GM19463 (cell line): Measurements from ENCODE around the gene DLST.
A peak's percentile ranks its signal among the peaks of the same experiment; 100 is the strongest.
"Not testable (repeated sequence)": the region's sequence is repeated elsewhere in the genome, so short reads cannot be mapped to it uniquely, and the experiment has no call there.

ENCODE experiments used
- ATAC-seq: cut with Tn5 transposase; IDR thresholded peaks from one replicate; pipeline ENCODE4 v1.9.1; 2021; ENCODE audit warnings: mild to moderate bottlenecking, moderate library complexity; ENCODE audit not compliant: unreplicated experiment

Gene DLST

DNA sequence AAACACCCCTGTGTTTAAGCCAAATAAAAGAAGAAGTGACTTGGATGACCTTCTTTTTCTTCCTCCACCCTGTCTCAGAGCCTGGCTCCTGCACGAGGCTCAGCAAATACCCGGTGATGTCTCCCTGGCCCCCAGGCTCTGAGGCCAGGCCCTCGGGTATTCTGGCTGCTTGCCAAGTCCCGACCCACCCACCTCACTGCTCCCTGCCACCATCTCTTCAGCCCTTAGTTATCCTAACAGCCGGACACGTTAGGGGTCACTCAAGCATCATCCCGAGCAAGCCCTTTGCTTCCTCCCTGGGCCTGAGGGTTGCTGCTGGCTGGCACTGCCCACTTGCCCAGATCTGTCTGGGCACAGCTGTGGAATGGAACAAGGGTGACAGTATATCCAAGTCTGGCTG, 34.1 kb downstream of the DLST start:
- no peak for ATAC-seq

DNA sequence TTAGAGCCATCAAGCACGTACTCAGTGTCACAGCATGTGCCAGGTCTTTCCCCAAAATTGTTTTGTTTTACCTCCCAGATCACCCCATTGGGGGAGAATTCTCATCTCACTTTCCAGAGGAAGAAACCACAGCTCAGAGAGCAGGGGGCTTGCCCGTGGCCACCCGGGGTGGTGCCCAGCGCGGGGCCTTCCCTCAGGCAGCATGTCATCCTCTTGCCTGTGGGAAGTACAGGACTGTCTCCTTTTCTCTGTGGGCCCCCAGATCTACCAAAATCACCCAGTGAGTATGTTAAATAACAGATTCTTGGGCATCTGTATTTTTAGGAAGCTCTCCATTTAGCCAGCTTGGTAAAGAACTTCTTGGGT, 35.4 kb downstream of the DLST start:
- no peak for ATAC-seq

DNA sequence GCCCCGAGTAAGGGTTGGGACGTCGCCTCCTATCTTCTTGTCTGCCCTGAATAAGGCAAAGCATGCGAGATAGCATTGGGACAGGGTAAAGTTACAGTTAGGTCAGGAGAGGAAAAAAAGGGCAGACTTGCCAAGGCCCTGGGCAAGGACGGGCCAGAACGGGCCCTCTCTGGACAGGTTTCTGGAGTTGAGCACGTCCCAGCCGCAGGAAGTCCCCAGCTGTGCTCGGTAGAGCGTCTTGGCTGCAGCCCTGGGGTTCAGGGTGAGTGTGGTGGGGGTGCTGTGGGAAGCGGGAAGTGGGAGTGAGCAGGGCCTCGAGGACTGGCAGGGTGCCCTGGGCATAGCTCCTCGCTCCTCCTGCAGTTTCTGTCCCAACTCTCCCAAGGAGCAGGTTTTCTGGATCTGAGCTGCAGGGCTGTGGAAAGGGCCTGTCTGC, 35.9 kb downstream of the DLST start:
- no peak for ATAC-seq

DNA sequence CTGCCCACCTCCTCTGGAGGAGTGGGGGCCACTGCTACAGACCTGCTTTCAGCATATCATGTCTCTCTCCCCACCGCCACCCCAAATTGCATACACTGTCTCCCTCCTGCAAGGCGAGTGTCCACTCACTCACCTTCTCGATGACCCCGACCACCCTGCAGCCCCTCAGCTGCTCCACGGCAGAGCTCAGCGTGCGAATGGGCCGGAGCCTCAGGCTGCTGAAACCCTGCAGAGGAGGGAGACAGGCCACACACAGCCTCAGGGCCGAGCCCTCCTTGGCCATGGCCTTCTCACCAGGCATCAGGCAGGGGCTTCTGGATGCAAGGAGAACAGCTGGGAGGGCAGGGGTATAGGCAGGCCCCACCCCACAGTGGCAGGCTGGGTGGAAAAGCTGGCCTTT, 36.7 kb downstream of the DLST start:
- no peak for ATAC-seq

DNA sequence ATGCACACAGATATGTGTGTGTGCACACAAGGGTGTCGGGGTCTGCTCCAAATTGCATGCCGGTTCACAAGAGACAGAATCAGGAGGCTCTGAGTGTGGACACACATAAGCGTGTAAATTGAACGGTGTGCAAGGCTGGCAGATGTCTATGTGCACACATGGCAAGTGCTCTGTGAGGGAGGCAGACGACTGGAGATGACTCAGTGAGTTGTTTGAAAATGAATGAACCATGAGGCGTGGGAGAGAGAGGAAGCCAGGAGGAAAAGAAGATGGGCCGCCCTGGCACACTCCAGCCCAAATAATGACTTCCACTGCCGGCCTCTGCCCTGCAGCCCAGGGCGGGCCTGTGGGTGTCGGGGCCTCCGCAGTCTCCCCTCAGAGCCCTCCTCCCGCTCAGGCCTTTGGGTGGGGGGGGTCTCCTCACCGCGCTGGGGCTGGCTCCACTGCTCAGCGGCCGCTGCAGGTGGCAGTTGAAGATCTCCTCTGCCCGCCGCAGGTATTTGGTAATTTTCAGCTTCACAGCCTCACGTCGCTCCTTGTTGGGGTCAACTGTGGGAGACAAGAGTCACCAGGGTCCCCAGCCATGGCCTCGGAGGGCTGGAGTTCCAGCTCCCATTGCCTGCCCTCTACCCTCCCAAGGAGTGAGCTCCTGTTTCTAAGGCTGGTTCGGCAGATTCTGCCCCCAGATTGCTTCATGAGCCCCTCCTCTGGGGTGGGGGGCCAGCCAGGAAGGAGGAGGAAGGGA, 37.9 kb downstream of the DLST start:
- ATAC-seq = no peak

DNA sequence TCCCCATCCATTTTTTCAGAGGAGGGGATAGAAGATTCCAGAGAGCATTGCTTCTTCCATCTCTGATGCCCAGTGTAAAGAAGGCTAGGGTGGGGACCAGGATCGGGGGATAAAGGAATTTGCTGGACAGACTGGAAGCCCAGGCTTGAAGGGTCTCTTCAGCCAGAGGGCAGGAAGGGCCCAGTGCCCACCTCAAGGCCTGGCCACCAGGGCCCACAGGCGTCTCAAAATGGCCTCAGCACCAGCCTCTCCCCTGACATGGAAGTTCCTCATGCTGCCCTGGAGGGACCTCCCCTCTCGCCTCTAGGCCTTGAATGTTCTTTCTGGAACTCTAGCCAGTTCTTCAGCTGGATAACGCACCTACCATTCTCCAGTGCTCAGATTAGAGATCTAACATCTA, 38.6 kb downstream of the DLST start:
- ATAC-seq = no peak

DNA sequence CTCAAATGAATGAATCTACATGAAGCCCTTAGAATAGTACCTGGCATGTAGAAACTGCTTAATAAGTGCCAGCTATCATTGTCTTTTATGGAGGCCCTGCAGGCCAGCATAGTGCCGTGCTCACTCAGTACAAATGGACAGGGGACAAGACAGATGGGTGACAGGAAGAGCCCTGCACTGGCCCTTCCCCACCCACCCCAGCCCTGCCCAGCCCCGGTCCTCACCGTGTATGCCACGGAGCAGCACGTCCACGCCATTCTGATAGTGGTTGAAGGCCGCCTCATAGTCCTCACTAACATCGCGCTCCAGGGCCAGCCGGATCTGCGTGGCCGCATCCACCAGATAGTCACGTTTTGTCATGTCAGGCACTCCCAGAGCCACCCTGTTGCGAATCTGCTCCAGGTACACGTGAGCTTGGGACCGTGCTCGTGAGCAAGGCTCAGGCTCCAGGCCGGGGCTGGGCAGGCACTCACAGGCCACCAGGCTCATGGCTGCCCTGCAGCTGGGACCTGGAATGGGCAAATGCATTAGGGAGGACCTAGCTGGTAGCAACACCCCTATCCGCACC, 39.4 kb downstream of the DLST start:
- no peak for ATAC-seq

DNA sequence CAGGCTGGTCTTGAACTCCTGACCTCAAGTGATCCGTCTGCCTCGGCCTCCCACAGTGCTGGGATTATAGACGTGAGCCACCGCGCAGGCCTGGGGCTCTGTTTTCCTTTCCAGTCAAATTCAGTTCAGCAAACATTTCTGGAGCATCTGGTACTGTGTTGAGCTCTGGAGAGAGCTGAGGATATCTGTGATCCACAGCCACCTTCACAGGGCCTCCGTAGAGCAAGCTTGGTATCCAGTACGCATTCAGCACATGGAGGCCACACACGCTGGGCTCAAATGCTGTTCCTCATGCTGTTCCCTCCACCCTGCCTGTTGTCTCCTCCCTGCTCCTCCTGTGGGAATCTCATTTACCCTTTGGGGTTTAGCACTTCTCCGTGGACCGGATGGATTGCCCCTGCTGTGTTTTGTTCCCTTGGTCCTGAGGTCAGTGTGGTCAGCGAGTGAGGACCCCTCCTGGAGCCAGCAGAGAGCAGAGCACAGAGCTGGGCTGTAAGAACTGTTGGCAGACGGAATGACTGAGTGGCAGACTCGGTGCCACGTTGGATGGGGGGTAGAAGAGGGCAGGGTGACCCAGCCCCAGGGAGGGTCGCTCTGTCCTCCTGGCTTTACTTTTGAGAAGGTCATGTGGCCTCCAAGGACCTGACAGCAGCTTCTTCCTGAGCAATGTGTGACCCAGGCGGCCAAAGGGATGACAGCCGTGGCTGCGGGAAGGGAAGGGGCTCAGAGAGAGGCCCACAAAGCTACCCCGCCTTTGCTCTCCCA, 40.5 kb downstream of the DLST start:
- ATAC-seq = no peak

DNA sequence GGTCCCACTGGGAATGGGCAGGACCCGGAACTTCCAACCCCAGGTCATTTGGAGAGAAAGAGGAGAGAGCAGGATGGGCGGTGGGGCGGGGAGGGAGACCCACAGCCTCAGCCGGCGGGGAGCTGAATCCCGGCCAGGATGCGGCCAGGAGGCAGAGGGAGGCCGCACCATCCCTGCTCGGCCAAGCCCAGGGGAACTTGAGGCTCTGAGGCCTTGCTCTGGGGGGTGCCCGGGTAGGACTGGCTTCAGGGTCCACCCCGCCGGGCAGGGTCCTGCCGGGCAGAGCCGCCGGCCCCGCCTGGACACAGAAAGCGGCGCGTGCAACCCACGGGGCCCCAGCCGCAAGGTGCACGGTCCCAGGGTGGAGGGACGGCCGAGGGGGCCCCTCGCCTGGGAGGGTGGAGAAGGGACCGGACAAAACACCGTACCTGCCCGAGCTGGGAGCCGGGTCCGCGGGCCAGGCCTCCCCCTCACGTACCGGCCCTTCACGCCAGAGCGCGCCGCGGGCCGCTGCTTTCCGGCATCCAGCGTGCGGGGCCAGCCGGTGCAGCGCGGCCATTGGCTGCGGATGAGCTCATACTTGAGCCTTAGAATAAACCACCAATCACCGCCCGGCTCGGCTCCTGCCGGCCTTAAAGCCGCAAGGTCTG, 41.2 kb downstream of the DLST start, which contains the start of gene RPS6KL1:
RPS6KL1 (minus strand) TSS at position 509 of the 650 bp plus-strand sequence. CDS start 1,719 bp downstream, outside the sequence.
- ATAC-seq = peak; percentile 93

DNA sequence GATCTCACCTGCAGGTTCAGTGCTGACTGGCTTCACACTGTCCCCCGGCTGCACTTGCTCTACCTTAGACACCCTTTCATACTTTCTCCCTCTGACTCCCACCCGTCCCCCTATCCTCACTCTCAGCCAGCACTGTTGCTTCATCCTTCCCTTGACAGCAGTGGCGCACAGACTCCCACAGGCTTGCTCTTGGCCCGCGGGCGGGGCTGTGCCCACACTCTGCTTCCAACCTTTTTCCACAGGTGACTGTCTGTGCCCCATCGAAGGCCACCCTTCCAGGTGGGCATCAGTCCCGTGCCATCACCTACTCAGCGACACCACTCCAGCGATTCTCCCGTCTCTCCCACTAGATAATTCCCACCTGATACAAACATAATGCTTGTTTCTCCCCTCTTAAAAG, 42.3 kb downstream of the DLST start:
- no peak for ATAC-seq

DNA sequence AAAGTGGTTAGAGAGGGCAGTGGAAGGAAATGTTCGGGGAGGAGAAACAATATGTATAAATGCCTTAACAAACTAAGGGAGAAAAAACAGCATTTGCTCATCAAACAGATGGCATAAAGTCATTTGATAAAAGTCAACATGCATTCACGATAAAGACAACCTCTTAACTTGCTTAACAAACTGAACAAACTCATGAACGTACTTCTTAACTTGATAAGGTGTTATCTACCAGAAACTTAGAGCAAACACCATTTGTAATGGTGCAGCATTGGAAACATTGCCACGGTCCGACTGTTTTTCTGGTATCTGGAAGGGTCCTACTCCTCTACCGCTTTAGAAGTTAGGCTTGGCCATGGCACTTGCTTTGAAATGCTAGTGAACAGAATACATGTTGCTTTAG, 45.5 kb downstream of the DLST start:
- no peak for ATAC-seq

DNA sequence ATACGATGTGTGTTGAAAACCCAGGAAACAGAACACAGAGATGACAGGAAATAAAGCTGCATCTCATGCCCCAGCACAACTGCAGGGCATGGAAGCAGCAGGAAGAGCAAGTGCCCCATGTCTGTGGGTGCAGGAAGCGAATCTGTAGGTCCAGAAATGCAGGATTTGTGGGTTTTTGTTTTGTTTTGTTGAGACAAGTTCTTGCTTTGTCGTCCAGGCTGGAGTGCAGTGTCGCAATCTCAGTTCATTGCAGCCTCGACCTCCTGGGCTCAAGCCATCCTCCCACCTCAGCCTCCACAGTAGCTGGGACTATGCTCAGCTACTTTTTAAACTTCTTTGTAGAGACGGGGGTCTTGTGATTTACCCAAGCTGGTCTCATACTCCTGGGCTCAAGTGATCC, 47.5 kb downstream of the DLST start:
- no peak for ATAC-seq

DNA sequence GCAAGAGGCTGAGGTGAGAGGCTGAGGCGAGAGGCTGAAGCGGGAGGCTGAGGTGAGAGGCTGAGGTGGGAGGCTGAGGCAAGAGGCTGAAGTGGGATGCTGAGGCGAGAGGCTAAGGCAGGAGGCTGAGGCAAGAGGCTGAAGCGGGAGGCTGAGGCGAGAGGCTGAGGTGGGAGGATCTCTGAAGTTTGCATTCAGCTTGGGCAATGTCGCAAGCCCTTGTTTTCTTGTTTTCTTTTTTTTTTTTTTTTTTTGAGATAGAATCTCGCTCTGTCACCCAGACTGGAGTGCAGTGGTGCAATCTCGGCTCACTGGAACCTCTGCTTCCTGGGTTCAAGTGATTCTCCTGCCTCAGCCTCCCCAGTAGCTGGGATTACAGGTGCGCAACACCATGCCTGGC, 50.0 kb downstream of the DLST start:
- ATAC-seq = not testable (repeated sequence)

DNA sequence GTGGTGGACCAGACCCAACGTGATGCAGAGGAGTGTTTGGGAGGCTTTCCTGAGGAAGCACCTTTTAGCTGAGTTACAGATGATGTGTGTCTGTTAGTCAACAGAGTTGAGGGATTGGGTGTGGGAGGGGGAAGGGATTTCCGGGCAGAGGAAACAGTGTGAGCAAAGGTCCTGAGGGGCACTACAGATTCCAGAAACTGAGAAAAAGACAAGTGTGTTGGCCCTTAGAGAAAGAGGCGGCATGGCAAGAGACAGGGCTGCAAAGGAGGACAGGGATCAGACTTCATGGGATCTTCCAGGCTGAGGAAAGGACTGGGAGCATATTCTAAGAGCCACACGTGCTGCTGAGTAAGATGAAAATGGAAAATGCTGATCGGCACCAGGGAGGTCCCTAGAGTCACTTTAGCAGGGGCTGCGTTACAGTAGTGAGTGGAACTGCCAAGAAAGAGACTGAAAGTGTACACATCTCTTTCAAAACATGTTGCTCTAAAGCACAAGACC, 50.7 kb downstream of the DLST start:
- no peak for ATAC-seq

DNA sequence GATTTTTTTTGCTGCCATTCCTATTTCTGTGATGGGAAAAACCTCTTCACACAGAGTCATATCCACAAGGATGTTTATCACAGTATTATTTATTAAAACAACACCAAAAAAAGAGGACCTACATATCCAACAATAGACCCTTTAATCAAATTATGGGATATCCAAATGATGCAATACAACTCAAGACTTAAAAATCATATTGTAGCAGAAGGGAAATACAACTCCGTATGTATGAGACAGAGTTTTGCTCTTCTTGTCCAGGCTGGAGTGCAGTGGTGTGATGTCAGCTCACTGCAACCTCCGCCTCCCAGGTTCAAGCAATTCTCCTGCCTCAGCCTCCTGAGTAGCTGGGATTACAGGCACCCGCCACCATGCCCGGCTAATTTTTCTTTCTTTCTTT, 51.2 kb downstream of the DLST start:
- not testable (repeated sequence) for ATAC-seq

DNA sequence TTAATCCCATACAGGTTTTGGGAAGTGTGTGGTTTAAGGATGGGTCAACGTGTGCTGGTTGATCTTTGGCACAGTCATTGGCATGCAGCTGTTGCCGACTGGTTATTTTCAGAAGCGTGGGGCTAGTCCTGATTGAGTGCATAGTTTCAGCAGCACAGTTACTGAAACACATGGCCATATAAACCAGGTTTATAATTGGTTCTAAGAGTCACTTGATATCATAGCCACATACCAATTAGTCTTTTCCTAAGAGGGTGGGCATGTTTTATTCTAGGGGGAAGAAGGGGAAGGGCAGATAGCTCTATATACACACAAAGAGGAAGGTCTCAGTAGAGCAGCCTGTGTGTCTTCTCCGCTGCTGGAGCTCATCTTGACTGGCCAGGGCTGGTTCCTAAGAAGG, 52.3 kb downstream of the DLST start:
- no peak for ATAC-seq

DNA sequence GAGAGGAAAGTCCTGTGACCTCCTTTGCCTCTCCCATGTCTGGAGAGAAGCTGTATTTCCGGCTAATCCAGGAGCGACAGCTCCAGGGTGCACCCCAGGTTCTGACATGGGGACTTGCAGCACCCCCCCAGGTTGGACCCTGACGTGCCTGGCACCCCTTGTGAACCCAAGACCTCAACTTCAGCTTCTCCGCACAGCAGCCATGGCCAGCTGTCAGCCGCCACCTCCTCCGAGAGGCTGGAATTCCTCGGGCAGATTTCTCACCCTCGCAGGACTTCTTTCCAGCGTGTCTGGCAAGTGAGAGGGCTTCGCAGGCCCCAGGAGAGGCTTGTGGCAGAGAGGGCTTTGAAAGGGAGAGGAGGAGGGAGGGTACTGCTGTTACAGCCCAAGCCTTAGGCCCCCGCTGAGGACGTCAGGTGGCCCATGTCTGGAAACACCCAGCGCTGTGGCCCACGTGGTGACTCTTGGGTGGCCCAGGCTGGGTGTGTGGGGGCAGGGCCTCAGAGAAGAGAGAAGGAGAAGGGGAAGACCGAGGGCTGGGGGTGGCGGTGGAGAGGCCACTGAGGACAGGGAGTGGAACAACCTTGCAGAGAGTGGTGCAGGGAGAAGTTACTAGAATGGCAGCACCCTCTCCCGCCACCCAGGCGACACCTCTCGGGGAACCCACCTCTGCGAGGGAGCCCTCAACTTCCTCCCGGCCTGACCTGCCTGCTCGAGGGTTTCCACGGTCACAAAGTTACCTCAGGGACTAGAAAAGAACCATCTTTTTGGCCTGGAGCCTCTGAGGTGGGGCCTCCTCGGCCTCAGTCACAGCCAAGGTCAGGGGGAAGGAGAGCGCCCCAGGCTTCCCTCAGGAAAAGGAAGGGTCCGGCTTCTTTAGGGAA, 53.0 kb downstream of the DLST start:
- ATAC-seq = no peak

DNA sequence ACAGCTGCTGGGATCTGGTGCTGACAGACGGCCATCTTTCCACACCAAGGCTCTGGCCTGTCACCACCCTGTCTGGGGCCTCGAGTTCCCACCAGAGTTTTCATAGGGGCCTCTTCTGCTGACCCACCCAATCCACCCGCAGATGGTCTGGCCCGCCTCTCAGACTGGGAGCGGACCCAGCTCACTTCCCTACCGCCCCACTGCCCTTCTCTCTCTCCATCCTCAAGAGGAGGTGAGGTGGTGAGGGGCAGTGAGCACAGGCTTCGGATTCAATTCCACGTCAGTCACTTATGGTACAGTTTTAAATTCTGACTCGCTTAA, 53.6 kb downstream of the DLST start:
- no peak for ATAC-seq

DNA sequence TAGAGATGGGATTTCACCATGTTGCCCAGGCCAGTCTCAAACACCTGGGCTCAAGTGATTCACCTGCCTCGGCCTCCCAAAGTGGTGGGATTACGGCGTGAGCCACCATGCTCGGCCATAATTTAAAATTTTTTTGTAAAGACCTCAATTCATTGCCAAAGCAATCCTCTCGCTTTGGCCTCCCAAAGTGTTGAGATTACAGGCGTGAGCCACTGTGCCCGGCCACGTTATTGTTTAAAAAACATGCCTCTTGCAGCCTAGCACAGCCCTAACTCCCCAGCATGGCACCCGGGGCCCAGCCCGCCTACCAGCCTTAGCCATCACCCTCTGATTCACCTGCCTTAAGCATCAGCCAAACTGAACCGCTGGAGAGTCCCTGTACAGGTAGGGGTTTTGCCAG, 54.4 kb downstream of the DLST start:
- no peak for ATAC-seq

DNA sequence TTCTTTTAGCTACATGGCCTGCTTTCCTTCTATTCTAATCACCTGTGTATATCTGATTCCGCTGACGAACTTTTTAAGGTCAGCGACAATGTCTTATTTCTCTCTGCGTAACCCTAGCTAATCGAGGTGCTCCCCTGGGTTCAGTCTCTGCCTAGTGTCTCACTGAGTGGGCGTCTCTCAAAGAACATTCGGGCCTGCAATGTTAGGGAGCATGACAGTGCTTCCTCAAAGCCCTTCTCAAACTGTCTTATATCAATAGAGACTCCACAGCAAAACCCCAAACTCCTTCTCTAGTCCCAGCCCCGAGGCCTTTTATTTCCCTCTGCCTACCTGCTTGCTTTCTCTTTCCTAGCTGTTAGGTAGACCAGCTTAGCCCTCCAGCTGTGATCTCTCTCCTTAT, 55.0 kb downstream of the DLST start:
- ATAC-seq = no peak

DNA sequence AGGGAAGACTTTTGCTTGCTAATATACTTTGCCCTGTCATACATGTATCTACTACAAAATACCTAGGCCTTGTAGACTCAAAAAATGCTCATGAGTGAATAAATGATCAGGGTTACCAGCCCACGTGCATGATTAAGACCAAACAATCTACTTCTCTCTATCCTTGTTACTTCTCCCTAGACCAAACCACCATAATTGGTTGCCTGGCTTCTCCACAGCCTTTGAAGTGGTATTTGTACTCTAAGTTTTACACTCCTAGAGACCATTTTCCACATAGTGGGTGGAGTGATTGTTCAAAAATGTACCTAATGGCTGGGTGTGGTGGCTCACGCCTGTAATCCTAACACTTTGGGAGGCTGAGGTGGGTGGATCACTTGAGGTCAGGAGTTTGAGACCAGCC, 55.5 kb downstream of the DLST start:
- no peak for ATAC-seq
